ENCODE data around the gene KLHL21.

DNA sequence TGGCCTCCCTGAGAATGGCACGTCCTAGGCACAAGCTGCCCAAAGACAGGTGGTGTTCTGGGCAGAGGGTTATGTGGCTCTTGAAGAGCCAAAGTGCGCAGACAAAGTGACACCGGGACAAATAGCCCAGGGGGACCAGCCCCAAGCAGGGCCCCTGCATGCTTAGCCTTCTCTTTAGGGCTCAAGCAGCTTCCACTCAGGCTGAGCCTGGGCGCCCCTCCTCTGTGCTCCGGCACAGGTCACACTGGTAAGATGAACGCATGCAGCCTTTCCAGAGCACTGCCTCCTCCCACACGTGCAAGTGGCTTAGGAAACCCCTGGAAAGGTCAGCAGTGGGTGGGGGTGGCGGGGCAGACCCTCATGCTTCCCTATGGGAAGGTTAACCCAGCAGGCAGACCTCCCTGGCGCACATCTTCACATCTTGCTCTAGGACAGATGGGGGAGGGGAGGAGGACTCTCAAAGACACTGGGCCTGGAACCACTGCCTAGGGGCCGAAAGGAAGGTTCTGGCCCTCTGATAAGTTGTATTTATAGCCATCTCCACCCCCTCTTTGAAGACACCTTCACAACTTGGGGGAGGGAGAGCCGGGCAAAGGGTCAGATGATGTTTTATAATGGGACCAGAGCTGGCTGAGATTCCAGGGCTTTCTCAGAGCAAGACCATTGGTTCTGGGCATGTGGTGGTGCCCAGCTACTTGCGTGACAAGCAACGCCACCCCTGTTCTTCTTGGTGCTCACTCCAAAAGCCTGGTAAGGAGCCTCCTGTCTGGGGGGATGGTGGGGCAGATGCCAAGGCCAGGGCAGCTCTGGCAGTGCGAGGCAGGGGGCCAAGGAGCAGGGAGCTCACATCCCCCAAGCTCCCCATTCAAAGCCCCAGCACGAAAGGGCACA, 5.5 kb downstream of the KLHL21 start:
- no peak for TF ChIP-seq EZH2 (IDR thresholded peaks at IDR 0.05; ENCODE audit: insufficient read depth, poor library complexity, severe bottlenecking)
- TF ChIP-seq EZH2phosphoT487 (IDR thresholded peaks at IDR 0.05; ENCODE audit: insufficient read depth, low read depth), result no peak

Data from GM23248 (cell line).